Aorta (tissue), 5 donors: Measurements from ENCODE around the gene TP53I11. TPM values are rescaled to one million over a fixed set of nuclear protein-coding genes. Genes with fewer than 3 reads are reported as not detected.

ENCODE experiments used
- ATAC-seq: fragments of 200-7000 bp; cut with Tn5 transposase; one replicate; pipeline ENCODE4 v1.9.1; 2022; ENCODE audit warnings: moderate library complexity; ENCODE audit not compliant: low FRiP score
- DNase-seq, 2 donors: peaks; one replicate each; pipeline ENCODE4 v3.0.0-alpha.2; 2020
- H3K27ac ChIP-seq, 2 donors: one replicate each; pipeline ENCODE4 v1.5.1; 2013; ENCODE audit warnings: low read length in 2 of 2, mild to moderate bottlenecking in 2 of 2, moderate library complexity in 2 of 2, control low read depth in 1 of 2, inconsistent platforms in 1 of 2, low read depth in 1 of 2
- H3K27me3 ChIP-seq, 2 donors: one replicate each; pipeline ENCODE4 v1.6.1; 2013; ENCODE audit warnings: control low read depth in 1 of 2, low read length in 1 of 2, mild to moderate bottlenecking in 1 of 2, moderate library complexity in 1 of 2; ENCODE audit not compliant: insufficient read depth in 2 of 2, control insufficient read depth in 1 of 2
- H3K36me3 ChIP-seq, 2 donors: one replicate each; pipeline ENCODE4 v1.6.1; 2013; ENCODE audit warnings: control low read depth in 1 of 2, low read length in 1 of 2, mild to moderate bottlenecking in 1 of 2; ENCODE audit not compliant: insufficient read depth in 2 of 2, control insufficient read depth in 1 of 2
- H3K4me1 ChIP-seq, 2 donors: one replicate each; pipeline ENCODE4 v1.6.1; 2013; ENCODE audit warnings: low read length in 2 of 2, control low read depth in 1 of 2, mild to moderate bottlenecking in 1 of 2, moderate library complexity in 1 of 2; ENCODE audit not compliant: insufficient read depth in 2 of 2, control insufficient read depth in 1 of 2
- H3K4me3 ChIP-seq, 2 donors: one replicate each; pipeline ENCODE4 v1.5.1; 2013; ENCODE audit warnings: low read length in 2 of 2, control low read depth in 1 of 2, mild to moderate bottlenecking in 1 of 2
- H3K9me3 ChIP-seq: one replicate; pipeline ENCODE4 v1.6.1; 2013; ENCODE audit warnings: mild to moderate bottlenecking, low read length; ENCODE audit not compliant: control insufficient read depth
- WGBS, 2 donors: extraction: QIAGEN DNeasy Blood & Tissue Kit; methylation state at CpG; one replicate each; pipeline ENCODE4 v1.1.7; 2013; 5-methylcytosine and 5-hydroxymethylcytosine counted together
- intact Hi-C, 2 donors: fragments of 100-400 bp; cut with DNase I; formaldehyde crosslinking; loops; one replicate each; pipeline versions ENCODE4 v1.14.2 to v1.15.0; 2022
- polyA plus RNA-seq, 2 donors: library from polyadenylated mRNA; stranded (reverse); fragments of 200-250 nt; gene quantifications; one replicate each; pipeline ENCODE4 v1.2.3, GENCODE V29; 2013
- total RNA-seq, 2 donors: library from RNA; stranded (reverse); fragmentation: NEBNext Ultra II Directional; extraction: Animal tissue kit (Norgen Biotek cat#: 25700); gene quantifications; one replicate each; pipeline ENCODE4 v1.2.1, GENCODE V29; 2021
- donor health status: healthy with polysubstance abuse.
- donor health status: Bipolar disorder and iron deficiency.
- donor health status: DM: no; HTN: no; CAD: no.
- donor health status: DM: no; HTN: no; CAD: no.
- donor health status: DM: yes; HTN: yes; CAD: no.

Gene TP53I11
- total and polyA plus RNA-seq, 4 donors: 25.9 to 85.6 (median 45.9) TPM

GRCh38 chr11:44940835-44941234 lies 9.8 kb downstream of the TP53I11 start:
- Histone ChIP-seq H3K4me1 (no peaks in the 10 kb centered on the region), H3K27me3 (no peaks in the 10 kb centered on the region), H3K9me3 (no peaks in the 10 kb centered on the region), H3K4me3 (no peak overlapping the region), H3K27ac (no peak overlapping the region), H3K36me3 (no peaks in the 10 kb centered on the region)
- DNase-seq: no peak
- 94 to 97% methylated on average over 9 of the region's 9 CpGs for WGBS, 2 donors
- no peak for ATAC-seq
- intact Hi-C loops: no loop called here

GRCh38 chr11:44940404-44940803 lies 10.3 kb downstream of the TP53I11 start:
- intact Hi-C loops: no loop called here
- H3K4me1 ChIP-seq: no peaks in the 10 kb centered on the region
- no peaks in the 10 kb centered on the region for H3K36me3 ChIP-seq
- H3K27me3 ChIP-seq: no peaks in the 10 kb centered on the region
- 75 to 80% methylated on average over 7 of the region's 7 CpGs for WGBS, 2 donors
- H3K9me3 ChIP-seq: no peaks in the 10 kb centered on the region
- H3K27ac ChIP-seq: no peak overlapping the region
- DNase-seq (no peak), ATAC-seq (no peak)
- no peak overlapping the region for H3K4me3 ChIP-seq

GRCh38 chr11:44939673-44940395 lies 10.8 kb downstream of the TP53I11 start:
- Histone ChIP-seq H3K9me3 (no peaks in the 10 kb centered on the region), H3K36me3 (no peaks in the 10 kb centered on the region), H3K27me3 (no peaks in the 10 kb centered on the region), H3K27ac (no peak overlapping the region), H3K4me3 (no peak overlapping the region), H3K4me1 (no peaks in the 10 kb centered on the region)
- intact Hi-C loops: loop anchor here (10.0 kb wide), 2 partner anchors 355 to 395 kb away; no protein-coding TSS in a partner anchor
- DNase-seq: no peak
- 89 to 92% methylated on average over 22 of the region's 22 CpGs for WGBS, 2 donors
- ATAC-seq: no peak

DNA sequence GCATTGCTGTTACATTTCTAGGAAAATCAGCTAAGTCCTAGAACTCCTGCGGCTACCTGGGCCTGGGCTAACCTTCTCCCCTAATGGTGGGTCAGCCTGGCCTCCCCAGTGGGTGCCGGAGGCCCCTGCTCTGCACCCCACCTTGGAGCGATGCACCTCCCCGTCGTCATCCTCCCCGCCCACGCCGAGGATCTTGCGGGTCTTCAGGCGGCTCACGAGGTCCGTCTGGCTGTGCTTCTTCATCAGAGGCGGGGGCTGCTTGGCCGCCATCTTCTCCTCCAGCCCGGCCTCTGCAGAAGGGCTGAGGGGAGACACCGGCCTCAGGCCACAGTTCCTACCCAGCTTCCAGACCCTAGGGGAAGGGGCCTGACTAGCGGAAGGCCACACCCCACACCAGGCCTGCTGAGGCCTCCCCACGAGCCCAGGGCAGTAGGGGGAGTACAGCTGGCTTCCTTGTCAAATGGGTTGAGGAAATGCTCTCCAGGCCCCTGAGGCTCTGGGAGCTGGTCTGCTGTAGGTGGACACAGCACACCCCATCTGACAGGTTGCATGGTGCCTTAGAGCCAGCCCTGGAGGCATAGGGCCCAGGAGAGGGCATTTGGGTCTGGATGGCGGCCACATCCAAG lies 12.5 kb downstream of the TP53I11 start:
- no peaks in the 10 kb centered on the region for H3K4me1 ChIP-seq
- 92% methylated on average over 19 of the region's 19 CpGs for WGBS, 2 donors
- no peak overlapping the region for H3K4me3 ChIP-seq
- no peaks in the 10 kb centered on the region for H3K27me3 ChIP-seq
- no peaks in the 10 kb centered on the region for H3K9me3 ChIP-seq
- intact Hi-C loops: loop anchor here (10.0 kb wide), 2 partner anchors 357 to 397 kb away; no protein-coding TSS in a partner anchor
- ATAC-seq: no peak
- no peaks in the 10 kb centered on the region for H3K36me3 ChIP-seq
- DNase-seq: no peak
- no peak overlapping the region for H3K27ac ChIP-seq

GRCh38 chr11:44936951-44937543 lies 13.6 kb downstream of the TP53I11 start:
- ATAC-seq: no peak
- no peaks in the 10 kb centered on the region for H3K4me1 ChIP-seq
- H3K27ac ChIP-seq: no peak overlapping the region
- intact Hi-C loops: loop anchor here (1.0 to 10.0 kb wide), 4 partner anchors 166 to 398 kb away; no protein-coding TSS in a partner anchor
- H3K36me3 ChIP-seq: no peaks in the 10 kb centered on the region
- H3K27me3 ChIP-seq: no peaks in the 10 kb centered on the region
- no peak overlapping the region for H3K4me3 ChIP-seq
- no peaks in the 10 kb centered on the region for H3K9me3 ChIP-seq
- WGBS, 2 donors: 83 to 89% methylated on average over 12 of the region's 12 CpGs
- no peak for DNase-seq

DNA sequence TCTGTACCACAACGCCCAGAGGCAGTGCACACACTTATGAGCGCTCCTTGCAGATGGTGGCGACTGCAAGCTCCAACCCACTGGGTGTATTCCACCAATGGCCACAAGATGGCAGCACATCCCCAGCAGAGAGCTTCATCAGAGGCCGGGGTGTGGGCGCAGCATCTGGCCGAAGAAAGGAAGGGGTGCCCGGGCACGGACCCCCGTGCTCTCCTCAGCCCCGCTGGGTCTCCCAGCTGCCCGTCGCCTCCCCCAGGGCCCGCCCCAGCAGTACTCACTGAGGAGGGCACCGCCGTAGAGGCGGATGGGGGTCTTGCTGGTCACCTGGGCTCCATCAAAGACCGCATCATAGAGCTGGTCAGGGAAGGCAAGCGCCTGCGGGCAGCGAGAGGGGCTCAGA lies 14.2 kb downstream of the TP53I11 start:
- Histone ChIP-seq H3K27me3 (no peaks in the 10 kb centered on the region), H3K4me3 (no peak overlapping the region), H3K36me3 (no peaks in the 10 kb centered on the region), H3K4me1 (no peaks in the 10 kb centered on the region), H3K9me3 (no peaks in the 10 kb centered on the region), H3K27ac (no peak overlapping the region)
- ATAC-seq (peak; percentile 86), DNase-seq (peak; percentile 87 to 91)
- 18 to 24% methylated on average over 18 to 20 of the region's 20 CpGs for WGBS, 2 donors
- intact Hi-C loops: loop anchor here (1.0 to 10.0 kb wide), 4 partner anchors 167 to 398 kb away; no protein-coding TSS in a partner anchor

DNA sequence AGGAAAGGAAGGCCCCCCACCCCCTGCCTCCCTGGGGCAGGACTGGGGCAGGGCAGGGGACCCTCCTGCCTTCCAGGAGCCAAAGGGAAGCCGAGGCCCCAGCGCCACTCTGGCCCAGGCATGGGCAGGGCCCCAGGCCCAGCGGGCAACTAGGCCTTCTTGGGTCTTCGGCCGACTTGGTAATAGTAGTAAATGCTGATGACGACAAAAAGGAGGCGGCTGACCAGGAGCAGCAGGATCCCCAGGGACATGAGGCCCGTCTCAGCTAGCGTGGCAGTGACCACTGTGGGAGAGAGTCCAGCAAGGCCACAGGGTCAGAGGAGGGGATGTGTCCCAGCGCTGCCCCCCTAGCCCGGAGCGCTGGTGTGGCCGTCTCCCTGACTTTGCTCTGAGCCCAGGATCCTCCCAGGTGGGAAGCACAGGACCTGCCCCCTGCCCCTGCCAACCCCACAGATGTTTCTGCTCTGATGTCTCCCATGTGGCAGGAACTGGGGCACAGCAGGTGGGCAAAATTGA lies 15.9 kb downstream of the TP53I11 start:
- WGBS, 2 donors: 93 to 94% methylated on average over 13 of the region's 13 CpGs
- DNase-seq (no peak), ATAC-seq (no peak)
- Histone ChIP-seq H3K27me3 (no peaks in the 10 kb centered on the region), H3K36me3 (no peaks in the 10 kb centered on the region), H3K4me3 (no peak overlapping the region), H3K9me3 (no peaks in the 10 kb centered on the region), H3K4me1 (no peaks in the 10 kb centered on the region), H3K27ac (no peak overlapping the region)
- intact Hi-C loops: loop anchor here (10.0 kb wide), 2 partner anchors 360 to 400 kb away; no protein-coding TSS in a partner anchor

DNA sequence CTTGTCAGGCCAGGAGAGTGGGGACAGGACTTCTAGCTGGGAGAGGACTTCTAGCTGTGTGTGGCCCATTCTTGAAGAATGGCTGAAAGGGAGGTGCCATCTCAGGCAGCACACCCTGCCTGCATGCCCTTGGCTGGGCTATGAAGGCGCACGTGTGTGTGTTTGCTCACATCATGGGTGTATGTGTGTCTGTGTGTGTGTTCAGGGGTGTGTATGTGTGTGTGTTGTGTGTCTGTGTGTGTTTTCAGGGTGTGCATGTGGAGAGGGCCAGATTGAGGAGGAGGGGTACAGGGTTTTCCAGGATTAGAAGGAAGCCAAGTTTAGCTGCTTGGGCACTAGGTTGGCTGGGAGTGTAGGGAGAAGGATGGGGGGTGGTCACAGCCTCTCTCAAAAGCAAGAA lies 16.6 kb downstream of the TP53I11 start:
- no peak overlapping the region for H3K27ac ChIP-seq
- H3K9me3 ChIP-seq: no peaks in the 10 kb centered on the region
- H3K4me1 ChIP-seq: no peaks in the 10 kb centered on the region
- H3K4me3 ChIP-seq: no peak overlapping the region
- ATAC-seq (no peak), DNase-seq (no peak)
- no peaks in the 10 kb centered on the region for H3K36me3 ChIP-seq
- WGBS, 2 donors: 90% methylated on average over 2 of the region's 2 CpGs
- no peaks in the 10 kb centered on the region for H3K27me3 ChIP-seq
- intact Hi-C loops: loop anchor here (10.0 kb wide), 2 partner anchors 361 to 401 kb away; no protein-coding TSS in a partner anchor
